BLaER1 treated with 17β-estradiol and CSF1 and Interleukin-3, amounts not matched to agents 10 nM and 100 nM (cell line): ENCODE results near the gene PYGO2.

Experiments
- H3K27ac ChIP-seq, 11 experiments: shearing (Covaris generic); formaldehyde crosslinking; 2 replicates each; pipeline ENCODE4 v1.8.1; 2022
- H3K27me3 ChIP-seq, 11 experiments: shearing (Covaris generic); formaldehyde crosslinking; 2 replicates each; pipeline ENCODE4 v1.8.1; 2022
- H3K36me3 ChIP-seq, 11 experiments: shearing (Covaris generic); formaldehyde crosslinking; 2 replicates each; pipeline ENCODE4 v1.8.1; 2022
- H3K4me1 ChIP-seq, 10 experiments: shearing (Covaris generic); formaldehyde crosslinking; 2 replicates each; pipeline ENCODE4 v1.8.1; 2022
- H3K4me2 ChIP-seq, 11 experiments: shearing (Covaris generic); formaldehyde crosslinking; 2 replicates each; pipeline ENCODE4 v1.8.1; 2022
- H3K4me3 ChIP-seq, 10 experiments: shearing (Covaris generic); formaldehyde crosslinking; 2 replicates each; pipeline ENCODE4 v1.8.1; 2022
- H3K9ac ChIP-seq, 11 experiments: shearing (Covaris generic); formaldehyde crosslinking; 2 replicates each; pipeline ENCODE4 v1.8.1; 2022
- H3K9me3 ChIP-seq, 11 experiments: shearing (Covaris generic); formaldehyde crosslinking; replicated peaks in 1 of 11; 2 replicates each; pipeline ENCODE4 v1.8.1; 2022
- H4K20me1 ChIP-seq, 11 experiments: shearing (Covaris generic); formaldehyde crosslinking; 2 replicates each; pipeline ENCODE4 v1.8.1; 2022
- Cebpa-rat ChIP-seq, 11 experiments: shearing (Covaris generic); IDR thresholded peaks; 2 replicates each; pipeline ENCODE4 v1.8.1; 2022

PYGO2 gene, protein sequence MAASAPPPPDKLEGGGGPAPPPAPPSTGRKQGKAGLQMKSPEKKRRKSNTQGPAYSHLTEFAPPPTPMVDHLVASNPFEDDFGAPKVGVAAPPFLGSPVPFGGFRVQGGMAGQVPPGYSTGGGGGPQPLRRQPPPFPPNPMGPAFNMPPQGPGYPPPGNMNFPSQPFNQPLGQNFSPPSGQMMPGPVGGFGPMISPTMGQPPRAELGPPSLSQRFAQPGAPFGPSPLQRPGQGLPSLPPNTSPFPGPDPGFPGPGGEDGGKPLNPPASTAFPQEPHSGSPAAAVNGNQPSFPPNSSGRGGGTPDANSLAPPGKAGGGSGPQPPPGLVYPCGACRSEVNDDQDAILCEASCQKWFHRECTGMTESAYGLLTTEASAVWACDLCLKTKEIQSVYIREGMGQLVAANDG

GRCh38 chr1:154961207-154962155 lies at the start of gene PYGO2:
TSS of gene PYGO2 (minus strand) at chr1:154961782. CDS start at chr1:154961576, 206 bp downstream.
- H3K27ac ChIP-seq, result peak within 1 kb of the TSS; percentile 93 to 99 (median 98)
- peaks cover 60 to 88% (median 67%) of the 10 kb centered on the region in 10 experiments for H3K4me1 ChIP-seq
- peak within 1 kb of the TSS; percentile 92 to 99 (median 97) for H3K9ac ChIP-seq

GRCh38 chr1:155011004-155011416 lies 49.4 kb upstream of the PYGO2 start:
- Histone ChIP-seq H3K4me1 (peaks cover 95 to 100% (median 100%) of the 10 kb centered on the region in 10 experiments), H3K27ac (peak overlapping the region; percentile 44 to 93 (median 86); a peak in 21 of 22 replicates), H3K4me2 (peak overlapping the region; percentile 95 to 100 (median 98)), H3K9ac (peak overlapping the region; percentile 41 to 97 (median 72); a peak in 21 of 22 replicates), H4K20me1 (peaks cover 0 to 38% (median 15%) of the 10 kb centered on the region in 11 experiments; a peak in 8 of 22 replicates), H3K36me3 (peaks cover 12 to 37% (median 18%) of the 10 kb centered on the region in 11 experiments; a peak in 17 of 22 replicates), H3K9me3 (no peaks in the 10 kb centered on the region), H3K4me3 (peak overlapping the region in 8 of 10 experiments; percentile 1 to 99 (median 54); a peak in 15 of 20 replicates), H3K27me3 (no peaks in the 10 kb centered on the region)
- no peak for TF ChIP-seq Cebpa-rat (IDR thresholded peaks at IDR 0.05)

More at GRCh38 chr1:154961207-154962155, at the start of gene PYGO2:
- peak within 1 kb of the TSS; percentile 89 to 99 (median 94) for H3K4me2 ChIP-seq
- H3K27me3 ChIP-seq, result no peaks in the 10 kb centered on the region
- peaks cover 51 to 66% (median 60%) of the 10 kb centered on the region in 11 experiments for H3K36me3 ChIP-seq
- peak within 1 kb of the TSS; percentile 72 to 90 (median 80) for H3K4me3 ChIP-seq
- H3K9me3 ChIP-seq, result no peaks in the 10 kb centered on the region
- no peak for TF ChIP-seq Cebpa-rat (IDR thresholded peaks at IDR 0.05)
- H4K20me1 ChIP-seq, result peaks cover 0 to 33% (median 14%) of the 10 kb centered on the region in 11 experiments; a peak in 12 of 22 replicates

DNA sequence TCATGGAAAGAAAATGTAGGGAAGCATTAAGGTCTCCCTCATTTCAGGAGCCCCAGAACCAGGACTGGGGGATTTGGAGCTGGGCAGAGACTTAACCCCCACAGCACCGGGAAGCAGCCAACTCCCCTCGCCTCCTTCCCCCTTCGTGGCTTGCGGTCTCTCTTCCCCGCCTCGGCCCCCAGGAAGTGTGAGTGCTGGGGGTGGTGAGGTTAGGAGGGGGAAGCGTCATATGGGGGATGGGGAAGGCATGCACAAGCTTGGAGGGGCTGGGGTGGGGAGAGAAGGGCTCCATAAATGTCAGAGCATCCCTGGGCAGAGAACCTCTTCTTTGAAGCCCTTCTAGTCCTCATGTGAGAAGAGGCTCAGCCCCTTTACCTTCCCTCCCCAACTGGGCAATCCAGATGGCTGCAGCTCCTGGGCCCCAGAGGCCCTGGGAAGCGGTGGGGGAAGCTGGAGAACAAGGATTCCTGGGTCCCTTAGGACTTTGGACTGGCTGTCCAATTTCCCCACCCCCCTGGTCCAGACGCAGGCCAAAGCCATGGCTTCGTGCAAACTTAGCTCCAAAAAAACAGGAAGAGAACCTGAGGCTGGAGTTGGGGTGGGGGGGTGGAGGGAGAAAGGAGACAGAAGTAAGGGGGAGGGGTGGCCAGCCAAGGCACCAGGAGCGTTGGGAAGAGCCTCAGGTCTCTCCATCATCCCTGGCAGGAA lies 48.8 kb upstream of the PYGO2 start:
- Histone ChIP-seq H3K36me3 (peaks cover 9 to 31% (median 14%) of the 10 kb centered on the region in 11 experiments; a peak in 17 of 22 replicates), H3K9ac (peak overlapping the region; percentile 41 to 97 (median 72); a peak in 20 of 22 replicates), H3K4me3 (peak overlapping the region in 9 of 10 experiments; percentile 1 to 99 (median 51); a peak in 17 of 20 replicates), H3K9me3 (no peaks in the 10 kb centered on the region), H3K4me1 (peaks cover 95 to 100% (median 100%) of the 10 kb centered on the region in 10 experiments), H3K27me3 (no peaks in the 10 kb centered on the region), H3K27ac (peak overlapping the region; percentile 44 to 93 (median 86)), H4K20me1 (peaks cover 0 to 32% (median 9%) of the 10 kb centered on the region in 11 experiments; a peak in 8 of 22 replicates), H3K4me2 (peak overlapping the region; percentile 95 to 100 (median 98))
- no peak for TF ChIP-seq Cebpa-rat (IDR thresholded peaks at IDR 0.05)

DNA sequence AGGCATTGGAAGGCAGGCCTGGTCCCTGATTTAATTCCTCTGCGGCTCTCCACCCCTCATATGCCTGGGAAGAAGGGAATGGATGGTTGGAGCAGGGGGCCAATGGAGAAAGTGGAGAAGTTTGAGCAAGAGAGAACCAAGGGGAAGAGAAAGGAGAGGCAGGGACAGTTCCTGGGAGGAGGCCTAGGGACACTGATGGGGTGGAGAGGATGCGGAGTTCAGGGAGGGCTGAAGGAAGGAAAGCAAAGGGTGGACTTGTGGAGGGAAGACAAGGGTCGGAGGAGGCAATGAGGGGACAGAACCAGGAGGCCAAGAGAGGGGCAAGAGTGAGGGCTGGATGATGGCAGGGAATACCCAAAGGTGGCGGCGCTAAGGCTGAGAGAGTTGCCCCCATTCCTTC lies 48.2 kb upstream of the PYGO2 start:
- Histone ChIP-seq H3K4me2 (peak overlapping the region; percentile 95 to 100 (median 98)), H3K4me1 (peaks cover 95 to 100% (median 100%) of the 10 kb centered on the region in 10 experiments), H3K9me3 (no peaks in the 10 kb centered on the region), H3K4me3 (peak overlapping the region in 9 of 10 experiments; percentile 1 to 99 (median 51); a peak in 16 of 20 replicates), H3K27me3 (no peaks in the 10 kb centered on the region), H3K36me3 (peaks cover 3 to 25% (median 8%) of the 10 kb centered on the region in 11 experiments; a peak in 17 of 22 replicates), H3K27ac (peak overlapping the region; percentile 43 to 93 (median 86); a peak in 21 of 22 replicates), H4K20me1 (peaks cover 0 to 25% (median 3%) of the 10 kb centered on the region in 11 experiments; a peak in 8 of 22 replicates), H3K9ac (peak overlapping the region; percentile 9 to 97 (median 72); a peak in 18 of 22 replicates)
- TF ChIP-seq Cebpa-rat (IDR thresholded peaks at IDR 0.05), result no peak

DNA sequence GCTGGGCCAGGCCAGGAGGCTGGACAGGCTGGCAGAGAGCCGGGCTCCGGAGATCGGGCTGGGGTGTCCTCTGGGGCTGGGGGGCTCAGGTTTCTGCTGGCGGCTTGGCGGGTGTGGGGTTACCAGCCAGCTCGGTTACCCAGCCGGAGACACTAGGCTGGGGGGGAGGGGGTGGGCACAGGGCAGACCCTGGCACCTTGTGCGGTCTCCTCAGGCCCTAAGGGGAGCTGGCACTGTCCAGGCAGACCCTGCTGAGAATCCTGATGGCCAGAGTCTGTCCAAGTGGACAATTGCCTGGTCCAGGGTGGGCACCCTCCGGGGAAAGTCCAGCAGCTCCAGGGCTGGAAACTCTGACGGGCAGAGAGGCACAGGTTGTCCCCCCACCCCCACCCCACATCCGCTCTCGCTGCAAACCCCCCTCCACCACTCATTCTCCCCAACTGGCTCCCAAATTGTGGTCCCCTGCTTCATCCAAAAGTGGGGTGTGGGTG lies 47.7 kb upstream of the PYGO2 start:
- Histone ChIP-seq H3K4me2 (peak overlapping the region; percentile 95 to 100 (median 98)), H3K27me3 (no peaks in the 10 kb centered on the region), H3K36me3 (peaks cover 0 to 20% (median 3%) of the 10 kb centered on the region in 11 experiments; a peak in 13 of 22 replicates), H3K4me1 (peaks cover 95 to 100% (median 100%) of the 10 kb centered on the region in 10 experiments), H4K20me1 (peaks cover 0 to 21% (median 0%) of the 10 kb centered on the region in 11 experiments; a peak in 8 of 22 replicates), H3K27ac (peak overlapping the region in 10 of 11 experiments; percentile 70 to 93 (median 86); a peak in 20 of 22 replicates), H3K4me3 (peak overlapping the region in 8 of 10 experiments; percentile 15 to 99 (median 62); a peak in 16 of 20 replicates), H3K9ac (peak overlapping the region; percentile 44 to 97 (median 75); a peak in 19 of 22 replicates), H3K9me3 (no peaks in the 10 kb centered on the region)
- TF ChIP-seq Cebpa-rat (IDR thresholded peaks at IDR 0.05), result no peak

GRCh38 chr1:155008015-155008941 lies 46.7 kb upstream of the PYGO2 start:
- H3K36me3 ChIP-seq, result peaks cover 0 to 14% (median 3%) of the 10 kb centered on the region in 11 experiments; a peak in 6 of 22 replicates
- H3K4me3 ChIP-seq, result peak overlapping the region; percentile 5 to 99 (median 54); a peak in 16 of 20 replicates
- H3K27me3 ChIP-seq, result no peaks in the 10 kb centered on the region
- H3K9me3 ChIP-seq, result no peaks in the 10 kb centered on the region
- peaks cover 85 to 95% (median 93%) of the 10 kb centered on the region in 10 experiments for H3K4me1 ChIP-seq
- H3K4me2 ChIP-seq, result peak overlapping the region; percentile 95 to 100 (median 98)
- peaks cover 0 to 15% (median 0%) of the 10 kb centered on the region in 11 experiments; a peak in 7 of 22 replicates for H4K20me1 ChIP-seq
- TF ChIP-seq Cebpa-rat (IDR thresholded peaks at IDR 0.05), result peak in 1 of 11 experiments; percentile 51; a peak in 1 of 22 replicates
- peak overlapping the region; percentile 29 to 93 (median 86); a peak in 21 of 22 replicates for H3K27ac ChIP-seq
- peak overlapping the region; percentile 50 to 97 (median 75) for H3K9ac ChIP-seq
